GM12891 (cell line): ENCODE measurements around the gene PAGE5.

ENCODE experiments used
- POLR2A ChIP-seq: IDR thresholded peaks from 2 replicates; pipeline ENCODE4 v1.6.1; 2011; ENCODE audit warnings: low read depth, low read length, control low read depth
- POLR2AphosphoS5 ChIP-seq: IDR thresholded peaks from 2 replicates; pipeline ENCODE4 v1.6.1; 2011; ENCODE audit warnings: low read depth, low read length, control low read depth
- SPI1 ChIP-seq: IDR thresholded peaks from 2 replicates; pipeline ENCODE4 v1.6.1; 2011; ENCODE audit warnings: low read depth, low read length, control low read depth

DNA sequence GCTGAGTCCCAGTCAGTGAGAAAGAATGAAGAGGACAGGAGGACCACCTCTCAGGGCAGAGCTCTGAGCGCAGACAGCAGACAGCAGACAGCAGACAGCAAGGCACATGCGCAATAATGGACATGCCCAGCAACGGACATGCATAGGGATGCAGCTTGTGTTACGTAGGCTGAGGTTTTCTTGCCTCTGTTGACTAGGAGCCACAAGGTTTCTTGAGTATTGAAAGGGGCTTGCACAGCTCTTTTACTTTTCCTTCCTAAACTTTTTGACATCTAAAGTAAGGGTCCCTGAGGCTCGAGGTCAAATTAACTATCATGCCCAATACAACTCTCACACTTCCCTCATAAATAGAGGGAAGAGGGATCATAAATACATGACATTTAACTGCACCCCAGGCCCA, 44.7 kb downstream of the PAGE5 start, which contains the start of gene PAGE3:
- TF ChIP-seq POLR2A (no peak), POLR2AphosphoS5 (no peak), SPI1 (no peak)
